GM21360 (cell line): Measurements from ENCODE around the gene RNF11.

Experiments used
- ATAC-seq: cut with Tn5 transposase; IDR thresholded peaks from one replicate; pipeline ENCODE4 v1.9.1; 2021; ENCODE audit warnings: mild to moderate bottlenecking, moderate library complexity; ENCODE audit not compliant: unreplicated experiment

The RNF11 gene

DNA sequence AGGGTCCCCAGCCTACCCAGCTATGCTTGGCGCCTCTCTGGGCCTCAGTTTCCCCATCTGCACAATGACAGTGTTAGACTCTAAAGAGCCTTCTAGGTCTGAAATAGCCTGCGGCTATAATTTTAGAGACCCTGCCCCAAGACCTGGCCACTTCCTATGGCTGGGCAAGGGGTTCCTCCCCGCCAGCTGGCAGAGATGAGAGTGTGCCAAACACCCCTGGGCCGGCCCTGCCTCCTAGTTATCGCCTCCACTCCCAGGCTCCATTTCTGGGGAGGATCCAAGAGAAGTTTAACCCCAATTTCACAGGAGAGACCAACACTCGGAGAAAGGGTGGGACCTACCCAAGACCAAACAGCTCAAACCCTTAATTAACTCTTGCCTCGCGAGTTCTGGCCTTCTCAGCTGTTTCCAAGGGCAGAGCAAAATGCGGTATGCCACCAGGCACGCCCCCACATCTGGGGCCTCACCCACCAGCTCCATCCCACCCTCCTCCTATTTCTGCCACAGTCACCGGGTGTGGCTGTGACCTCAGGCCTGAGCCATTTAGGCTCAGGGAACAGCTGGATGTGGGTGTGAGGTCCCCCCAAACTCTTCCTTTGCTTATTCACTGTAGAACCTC is 58.6 kb downstream of the RNF11 start:
- ATAC-seq = no peak

DNA sequence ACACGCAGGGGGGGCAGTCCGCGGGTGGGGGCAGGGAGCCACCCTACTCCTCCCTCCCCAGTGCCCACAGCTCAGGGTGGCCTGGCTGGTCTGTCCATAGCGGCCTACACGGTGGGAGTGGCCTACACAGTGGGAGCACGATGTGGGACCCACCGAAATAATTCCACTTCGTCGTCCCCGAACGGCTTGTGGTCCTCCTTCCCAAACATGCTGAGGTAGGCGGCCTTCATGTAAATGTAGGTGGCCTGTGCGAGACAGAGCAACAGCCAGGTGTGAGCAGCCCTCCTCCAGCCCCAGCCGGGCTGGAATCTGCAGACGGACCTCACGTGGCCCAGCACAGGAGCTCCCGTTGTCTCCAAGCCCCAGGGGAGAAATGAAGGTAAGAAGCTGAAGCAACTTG is 59.9 kb downstream of the RNF11 start:
- ATAC-seq = no peak

DNA sequence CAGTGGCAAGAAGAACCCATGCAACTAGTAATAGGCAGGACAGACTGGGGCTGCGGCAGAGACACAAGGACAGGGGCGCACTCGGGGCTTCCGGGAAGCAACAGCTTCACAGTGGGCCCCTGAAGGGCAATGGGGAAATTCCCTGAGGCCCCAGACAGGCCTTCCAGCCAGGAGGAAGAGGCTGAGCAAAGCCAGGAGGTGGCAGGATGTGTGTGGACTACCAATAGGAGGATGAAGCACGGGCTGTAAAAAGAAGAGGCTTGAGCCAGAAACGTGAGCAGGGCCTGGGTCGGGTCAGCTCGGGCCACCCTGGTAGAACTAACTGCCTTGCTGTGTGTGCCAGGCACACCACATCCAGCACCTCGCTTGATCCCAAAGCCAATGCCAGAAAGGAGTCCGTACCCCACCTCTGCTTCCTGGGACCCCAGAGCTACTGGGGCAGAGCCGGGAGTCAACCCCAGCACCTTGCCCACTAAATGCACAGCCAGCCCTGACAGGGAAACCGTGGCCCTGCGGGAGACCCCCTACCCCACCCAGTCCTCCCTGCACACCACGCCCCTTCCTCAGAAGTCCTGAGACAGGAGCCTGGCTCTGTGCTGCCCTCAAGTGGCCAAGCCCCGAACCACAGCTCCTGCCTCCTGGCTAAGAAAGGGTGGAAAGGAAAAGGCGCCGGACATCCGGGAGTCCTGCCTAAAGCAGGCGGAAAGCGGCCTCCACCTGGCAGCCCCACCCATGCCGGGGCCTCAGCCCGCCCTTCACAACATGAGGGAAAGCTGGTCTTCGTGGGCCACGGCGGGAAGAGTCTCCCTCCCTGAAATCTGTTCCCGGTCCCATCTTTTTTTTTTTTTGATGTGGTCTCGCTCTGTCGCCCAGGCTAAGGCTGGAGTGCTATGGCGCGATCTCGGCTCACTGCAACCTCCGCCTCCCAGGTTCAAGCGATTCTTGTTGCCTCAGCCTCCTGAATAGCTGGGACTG is 60.6 kb downstream of the RNF11 start:
- ATAC-seq = peak; percentile 44

DNA sequence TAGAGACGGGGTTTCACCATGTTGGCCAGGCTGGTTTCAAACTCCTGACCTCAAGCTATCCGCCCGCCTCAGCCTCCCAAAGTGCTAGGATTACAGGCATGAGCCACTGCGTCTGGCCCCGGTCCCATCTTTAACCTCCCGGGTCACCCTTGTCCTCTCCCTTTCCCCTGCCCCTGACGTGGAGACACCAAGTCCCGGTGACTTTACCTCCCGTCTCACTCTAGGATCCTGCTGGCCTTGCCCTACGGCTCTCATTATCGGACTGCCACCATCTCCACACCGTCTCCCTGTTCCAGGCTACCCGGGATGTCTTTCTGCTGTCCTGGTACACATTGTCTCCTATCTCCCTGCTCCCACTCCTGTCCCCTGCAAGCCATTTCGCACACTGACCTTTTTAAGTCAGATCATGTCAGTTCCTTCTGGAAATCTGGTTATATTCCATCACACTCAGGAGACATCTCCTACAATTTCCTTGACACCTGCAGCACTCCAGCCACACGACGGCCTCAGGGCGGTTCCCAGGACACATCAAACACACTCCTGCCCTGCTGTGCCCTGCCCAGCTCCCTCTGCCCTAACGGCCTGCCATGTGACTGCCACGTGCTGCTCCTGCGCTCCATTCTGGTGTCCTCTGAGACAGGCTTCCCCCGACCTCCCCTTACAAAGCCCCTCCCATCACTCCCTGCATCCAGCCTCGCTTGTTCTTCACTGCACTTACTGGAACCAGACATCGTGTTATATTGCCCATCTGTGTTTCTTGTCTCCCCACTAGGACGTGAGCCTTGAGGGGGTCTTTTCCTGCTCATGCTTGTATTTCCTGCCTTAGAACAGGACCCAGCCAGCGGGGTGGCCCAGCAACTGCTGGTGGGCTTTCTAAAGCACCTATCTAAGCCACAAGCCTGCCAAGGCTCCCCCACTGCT is 61.6 kb downstream of the RNF11 start:
- no peak for ATAC-seq

DNA sequence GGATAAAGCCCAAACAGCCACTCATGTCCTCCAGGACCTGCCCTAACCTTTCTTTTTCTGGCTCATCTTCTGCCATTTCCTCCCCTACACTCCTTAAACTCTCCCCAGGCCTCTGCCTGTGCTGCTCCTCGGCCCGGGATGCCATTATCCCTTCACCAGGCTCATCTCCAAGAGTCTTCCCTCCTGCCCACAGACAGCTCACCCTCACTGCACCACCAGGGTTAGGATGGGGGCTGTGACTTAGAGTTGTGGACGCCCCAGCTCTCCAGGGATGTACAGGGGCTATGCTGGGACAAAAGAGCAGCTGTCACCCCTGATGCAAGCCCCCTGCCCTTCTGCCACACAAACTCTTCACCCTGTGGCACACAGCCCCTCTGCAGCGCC is 62.2 kb downstream of the RNF11 start:
- no peak for ATAC-seq

- no peak for ATAC-seq
These were observed 63.3 kb downstream of the RNF11 start for GRCh38 chr1:51299185-51299885.

GRCh38 chr1:51299981-51300670 is 64.1 kb downstream of the RNF11 start:
- no peak for ATAC-seq

- no peak for ATAC-seq
These were observed 65.2 kb downstream of the RNF11 start for GRCh38 chr1:51301152-51301843.

DNA sequence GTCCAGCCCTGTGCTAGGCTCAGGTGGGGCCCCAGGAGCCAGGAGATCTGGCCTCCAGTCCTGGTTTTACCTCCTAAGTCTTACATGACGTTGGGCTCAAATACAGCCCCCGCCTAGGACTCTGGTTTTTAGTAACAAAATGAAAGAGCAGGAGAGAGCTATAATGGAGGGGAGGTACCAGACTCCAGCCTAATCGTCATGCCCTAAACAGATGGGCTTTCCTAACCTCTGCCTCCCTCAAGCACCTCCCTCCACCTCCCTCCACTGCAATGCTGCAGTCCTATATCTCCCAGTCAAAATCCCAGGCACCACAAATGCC is 65.7 kb downstream of the RNF11 start:
- no peak for ATAC-seq

- no peak for ATAC-seq
These were observed 66.2 kb downstream of the RNF11 start for GRCh38 chr1:51302270-51302669.

GRCh38 chr1:51302746-51303145 is 66.7 kb downstream of the RNF11 start:
- ATAC-seq = no peak

DNA sequence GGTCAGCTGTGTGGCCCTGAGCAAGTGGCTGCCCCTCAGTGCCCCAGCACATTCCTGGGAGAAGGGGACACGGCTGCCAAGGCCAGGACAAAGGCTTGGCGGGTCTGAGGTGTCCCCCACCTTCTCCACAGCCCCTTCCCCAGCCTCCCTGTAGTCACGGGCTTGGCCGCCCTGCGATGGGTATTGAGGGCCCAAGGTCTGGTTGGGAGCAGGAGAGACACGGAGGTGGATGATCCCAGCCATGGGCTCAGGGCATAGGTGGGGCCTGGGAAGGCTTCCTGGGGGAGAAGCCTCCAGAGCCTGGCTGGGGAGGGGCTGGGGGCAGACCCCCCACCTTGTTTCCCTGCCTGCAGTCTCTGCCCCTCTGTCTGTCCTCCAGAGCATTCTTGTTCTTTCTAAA is 67.2 kb downstream of the RNF11 start:
- no peak for ATAC-seq

- ATAC-seq = no peak
These were observed 67.7 kb downstream of the RNF11 start for GRCh38 chr1:51303751-51304251.

GRCh38 chr1:51304360-51304759 is 68.3 kb downstream of the RNF11 start:
- no peak for ATAC-seq

DNA sequence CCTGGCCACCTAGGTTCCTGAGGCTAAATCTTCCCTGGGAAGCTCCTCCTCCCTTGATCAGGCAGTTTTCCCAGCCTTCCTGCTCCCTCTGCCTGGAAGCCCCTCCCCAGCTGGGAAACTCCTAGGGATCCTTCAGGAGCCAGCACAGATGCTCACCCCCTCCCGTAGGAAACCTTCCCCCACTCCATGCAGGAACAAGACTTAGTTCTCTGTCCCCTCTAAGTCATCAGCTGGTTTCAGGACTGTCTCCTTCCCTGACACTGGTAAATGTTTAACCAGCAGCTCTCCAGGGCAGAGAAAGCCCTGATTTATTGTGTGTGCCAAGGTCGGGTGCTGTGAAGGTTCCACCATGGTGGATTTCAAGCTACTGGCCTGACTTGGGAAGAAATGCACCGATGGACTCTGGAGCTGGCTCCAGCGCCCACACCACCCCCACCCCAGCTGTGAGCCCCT is 69.3 kb downstream of the RNF11 start:
- no peak for ATAC-seq

GRCh38 chr1:51306950-51307349 is 70.9 kb downstream of the RNF11 start:
- ATAC-seq = no peak

DNA sequence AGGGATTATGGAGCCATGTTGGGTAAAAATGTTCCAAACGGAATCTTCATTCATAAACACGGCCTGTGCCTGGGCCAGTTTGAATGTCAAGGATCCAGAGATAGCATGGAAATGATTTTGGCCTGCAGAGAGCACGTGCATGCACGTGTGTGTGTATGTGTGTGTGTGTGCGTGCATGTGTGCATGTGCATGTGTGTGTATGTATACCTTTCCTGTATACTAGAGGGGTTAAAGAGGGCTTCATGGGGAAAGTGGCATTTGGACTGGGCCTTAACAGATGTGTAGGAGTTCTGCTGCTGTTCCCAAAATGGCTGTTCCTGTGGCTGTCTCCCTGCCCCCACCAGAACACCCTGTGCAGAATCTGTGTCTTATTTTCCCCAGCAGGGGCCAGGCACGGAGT is 72.6 kb downstream of the RNF11 start:
- no peak for ATAC-seq

DNA sequence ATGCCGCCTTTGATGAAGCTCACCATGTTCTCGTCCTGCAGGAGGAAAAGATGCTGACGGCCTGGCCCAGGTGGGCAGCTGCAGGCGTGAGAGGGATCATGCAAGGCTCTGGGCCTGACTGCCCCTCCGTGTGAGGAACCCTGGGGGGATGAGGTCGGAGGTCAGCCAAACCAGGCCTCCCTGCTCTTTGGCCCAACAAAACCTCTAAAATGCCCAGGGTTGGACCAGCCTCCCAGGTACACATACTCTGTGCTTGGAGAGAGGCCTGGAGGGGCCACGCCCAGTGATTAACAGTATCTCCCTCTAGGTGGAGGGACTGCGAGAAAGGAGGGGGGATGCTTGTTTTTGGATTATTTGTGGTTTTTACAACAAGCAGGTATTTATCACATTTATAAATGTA is 73.2 kb downstream of the RNF11 start:
- no peak for ATAC-seq

DNA sequence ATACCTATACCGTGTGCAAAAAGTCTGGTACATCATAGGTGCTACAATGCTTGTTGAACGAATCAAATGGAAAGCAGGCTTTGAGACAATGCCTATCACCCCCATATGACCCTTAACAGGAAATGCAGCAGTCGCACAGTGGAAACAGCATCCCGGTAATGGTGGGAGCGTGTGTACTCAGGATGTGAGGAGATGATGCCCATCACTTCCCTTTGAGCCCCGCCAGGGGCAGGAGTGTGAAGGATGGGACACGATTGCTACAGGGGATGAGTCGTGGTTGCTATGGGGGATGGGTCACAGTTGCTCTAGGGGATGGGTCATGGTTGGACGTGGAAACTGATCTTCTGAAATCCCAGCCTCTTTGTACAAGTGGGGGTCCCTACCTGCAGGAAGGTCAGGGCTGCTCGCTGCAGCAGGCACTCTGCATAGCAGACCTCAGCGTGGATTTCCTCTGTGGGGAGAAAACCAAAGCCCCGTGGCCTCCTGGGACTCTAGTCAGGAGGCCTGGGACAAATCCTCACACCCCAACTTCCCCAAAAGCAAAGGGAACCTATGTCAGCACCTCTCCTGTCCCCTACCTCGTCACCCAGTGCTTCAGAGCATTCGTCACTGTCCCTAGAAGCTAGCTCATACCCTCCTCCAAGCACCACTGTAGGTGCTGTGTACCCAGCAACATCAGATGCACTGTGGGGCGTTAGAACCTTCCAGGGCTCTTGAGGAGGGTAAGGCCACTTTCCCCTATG is 75.0 kb downstream of the RNF11 start:
- ATAC-seq = no peak
